Measurements from ENCODE around the gene MNAT1.
"Not testable (repeated sequence)": the region's sequence is repeated elsewhere in the genome, so short reads cannot be mapped to it uniquely, and the experiment has no call there.

Gene MNAT1

DNA sequence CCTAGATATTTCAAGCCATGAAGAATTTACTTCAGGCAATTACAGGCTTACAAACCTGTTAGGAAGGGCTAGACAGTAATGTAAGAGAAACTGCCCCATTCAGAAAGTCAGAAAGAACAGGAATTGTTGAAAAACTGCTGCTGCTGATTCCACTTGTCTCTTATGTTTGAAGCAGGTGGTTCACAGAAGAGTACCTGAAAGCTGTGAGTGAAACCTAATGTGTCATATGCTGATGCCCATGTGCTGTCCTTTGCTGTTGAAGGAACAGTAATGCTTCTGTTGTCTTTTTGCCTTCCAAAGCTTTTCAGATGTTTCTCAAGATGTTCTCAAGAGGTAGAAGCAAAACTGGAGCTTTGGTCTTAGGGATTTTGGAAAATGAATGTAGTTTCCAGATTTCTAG is 39.0 kb downstream of the MNAT1 start:
- no peak for TF ChIP-seq EZH2 (IDR thresholded peaks at IDR 0.05; ENCODE audit: borderline replicate concordance, low read depth, low read length, severe bottlenecking)
- TF ChIP-seq, protein P1, sequence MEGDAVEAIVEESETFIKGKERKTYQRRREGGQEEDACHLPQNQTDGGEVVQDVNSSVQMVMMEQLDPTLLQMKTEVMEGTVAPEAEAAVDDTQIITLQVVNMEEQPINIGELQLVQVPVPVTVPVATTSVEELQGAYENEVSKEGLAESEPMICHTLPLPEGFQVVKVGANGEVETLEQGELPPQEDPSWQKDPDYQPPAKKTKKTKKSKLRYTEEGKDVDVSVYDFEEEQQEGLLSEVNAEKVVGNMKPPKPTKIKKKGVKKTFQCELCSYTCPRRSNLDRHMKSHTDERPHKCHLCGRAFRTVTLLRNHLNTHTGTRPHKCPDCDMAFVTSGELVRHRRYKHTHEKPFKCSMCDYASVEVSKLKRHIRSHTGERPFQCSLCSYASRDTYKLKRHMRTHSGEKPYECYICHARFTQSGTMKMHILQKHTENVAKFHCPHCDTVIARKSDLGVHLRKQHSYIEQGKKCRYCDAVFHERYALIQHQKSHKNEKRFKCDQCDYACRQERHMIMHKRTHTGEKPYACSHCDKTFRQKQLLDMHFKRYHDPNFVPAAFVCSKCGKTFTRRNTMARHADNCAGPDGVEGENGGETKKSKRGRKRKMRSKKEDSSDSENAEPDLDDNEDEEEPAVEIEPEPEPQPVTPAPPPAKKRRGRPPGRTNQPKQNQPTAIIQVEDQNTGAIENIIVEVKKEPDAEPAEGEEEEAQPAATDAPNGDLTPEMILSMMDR (IDR thresholded peaks at IDR 0.05; ENCODE audit: borderline replicate concordance, extremely low read depth, low read length, poor library complexity, severe bottlenecking): no peak
- ATAC-seq (ENCODE audit: insufficient read depth, low read depth) (no peak), DNase-seq (no peak)
- Histone ChIP-seq H2AFZ (ENCODE audit: low read depth, low read length) (no peak overlapping the region), H3K9ac (ENCODE audit: low read depth, low read length) (no peak overlapping the region), H3K79me2 (ENCODE audit: insufficient read depth, low read length) (peaks cover 50% of the 10 kb centered on the region), H3K4me2 (ENCODE audit: insufficient read depth, low read length) (no peak overlapping the region), H4K20me1 (ENCODE audit: insufficient read depth, low read length) (peaks cover 21% of the 10 kb centered on the region; the same call in 1 of the 2 replicates), H3K27ac (ENCODE audit: low read length) (no peak overlapping the region), H3K9me3 (ENCODE audit: insufficient read depth, low read length, severe bottlenecking) (no peaks in the 10 kb centered on the region), H3K4me3 (ENCODE audit: low read depth in 1 of 2, low read length in 2 of 2) (no peak overlapping the region), H3K4me1 (ENCODE audit: insufficient read depth, low read length) (no peaks in the 10 kb centered on the region), H3K27me3 (ENCODE audit: insufficient read depth, low read length, poor library complexity) (no peaks in the 10 kb centered on the region), H3K36me3 (ENCODE audit: insufficient read depth, low read length) (no peaks in the 10 kb centered on the region)

DNA sequence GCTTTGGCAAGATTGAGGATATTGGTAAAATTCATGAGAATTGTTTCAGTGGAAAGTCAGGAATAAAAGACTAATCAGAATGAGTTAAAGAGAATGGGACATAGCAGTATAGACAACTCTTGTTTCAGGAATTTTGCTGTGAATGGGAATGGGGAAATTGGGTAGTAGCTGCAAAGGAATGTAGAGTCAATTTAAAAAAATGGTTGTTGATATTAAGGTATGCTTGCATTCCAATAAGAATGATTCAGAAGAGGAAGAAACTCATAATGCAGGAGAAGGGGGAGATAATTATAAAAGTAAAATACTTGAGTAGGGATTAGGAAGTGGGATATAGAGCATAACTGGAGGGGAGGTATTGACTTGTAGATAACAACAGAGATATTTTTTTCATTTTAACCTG is 40.7 kb downstream of the MNAT1 start:
- Histone ChIP-seq H3K4me2 (ENCODE audit: insufficient read depth, low read length) (no peak overlapping the region), H3K4me3 (ENCODE audit: low read depth in 1 of 2, low read length in 2 of 2) (no peak overlapping the region), H2AFZ (ENCODE audit: low read depth, low read length) (no peak overlapping the region), H3K9ac (ENCODE audit: low read depth, low read length) (no peak overlapping the region), H3K27ac (ENCODE audit: low read length) (no peak overlapping the region), H3K27me3 (ENCODE audit: insufficient read depth, low read length, poor library complexity) (no peaks in the 10 kb centered on the region), H4K20me1 (ENCODE audit: insufficient read depth, low read length) (peaks cover 30% of the 10 kb centered on the region; the same call in 1 of the 2 replicates), H3K36me3 (ENCODE audit: insufficient read depth, low read length) (no peaks in the 10 kb centered on the region), H3K79me2 (ENCODE audit: insufficient read depth, low read length) (peaks cover 44% of the 10 kb centered on the region), H3K4me1 (ENCODE audit: insufficient read depth, low read length) (no peaks in the 10 kb centered on the region), H3K9me3 (ENCODE audit: insufficient read depth, low read length, severe bottlenecking) (no peaks in the 10 kb centered on the region)
- DNase-seq (no peak), ATAC-seq (ENCODE audit: insufficient read depth, low read depth) (no peak)
- TF ChIP-seq EZH2 (IDR thresholded peaks at IDR 0.05; ENCODE audit: borderline replicate concordance, low read depth, low read length, severe bottlenecking): no peak
- TF ChIP-seq, protein P1 (IDR thresholded peaks at IDR 0.05; ENCODE audit: borderline replicate concordance, extremely low read depth, low read length, poor library complexity, severe bottlenecking): no peak

DNA sequence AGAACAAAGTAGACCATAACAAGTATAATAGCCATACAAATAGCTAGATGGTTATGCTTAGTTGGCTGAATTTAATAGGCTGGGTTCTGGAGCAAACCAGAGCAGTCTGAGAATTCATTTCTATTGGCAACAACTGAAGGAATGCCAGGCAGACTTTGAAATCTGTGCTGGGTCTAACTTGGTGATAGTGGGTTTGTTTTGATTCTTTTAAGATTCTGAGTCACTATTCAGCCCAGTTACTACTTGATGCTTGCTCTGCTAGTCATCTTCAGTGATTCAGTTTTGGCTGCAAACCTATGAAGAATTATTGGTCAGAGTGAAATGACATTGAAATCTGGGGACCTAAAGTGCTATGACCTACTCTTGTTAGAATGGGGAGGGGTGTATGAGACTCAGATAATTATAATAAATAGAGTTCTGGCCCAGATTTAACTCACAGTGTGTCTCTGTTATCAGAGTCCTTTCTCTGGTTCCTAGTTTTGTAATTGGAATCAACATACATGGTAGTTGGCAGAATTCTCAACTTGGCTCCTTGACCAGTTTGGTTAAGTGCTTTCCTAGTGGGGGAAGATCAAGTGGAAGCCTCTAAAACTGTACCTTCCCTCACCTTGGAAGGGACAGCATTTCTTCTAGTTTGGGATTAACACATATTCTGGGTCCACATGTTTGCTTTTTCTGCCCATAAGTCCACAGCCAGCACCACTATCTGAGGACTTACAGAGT is 43.5 kb downstream of the MNAT1 start:
- DNase-seq: no peak
- Histone ChIP-seq H3K27ac (ENCODE audit: low read length) (no peak overlapping the region), H4K20me1 (ENCODE audit: insufficient read depth, low read length) (peaks cover 36% of the 10 kb centered on the region; the same call in 1 of the 2 replicates), H3K4me1 (ENCODE audit: insufficient read depth, low read length) (no peaks in the 10 kb centered on the region), H3K9me3 (ENCODE audit: insufficient read depth, low read length, severe bottlenecking) (no peaks in the 10 kb centered on the region), H3K36me3 (ENCODE audit: insufficient read depth, low read length) (no peaks in the 10 kb centered on the region), H3K4me3 (ENCODE audit: low read depth in 1 of 2, low read length in 2 of 2) (no peak overlapping the region), H3K9ac (ENCODE audit: low read depth, low read length) (no peak overlapping the region), H3K27me3 (ENCODE audit: insufficient read depth, low read length, poor library complexity) (no peaks in the 10 kb centered on the region), H3K4me2 (ENCODE audit: insufficient read depth, low read length) (no peak overlapping the region), H2AFZ (ENCODE audit: low read depth, low read length) (no peak overlapping the region), H3K79me2 (ENCODE audit: insufficient read depth, low read length) (peaks cover 38% of the 10 kb centered on the region)
- ATAC-seq (ENCODE audit: insufficient read depth, low read depth): no peak
- TF ChIP-seq, protein P1 (IDR thresholded peaks at IDR 0.05; ENCODE audit: borderline replicate concordance, extremely low read depth, low read length, poor library complexity, severe bottlenecking): no peak
- no peak for TF ChIP-seq EZH2 (IDR thresholded peaks at IDR 0.05; ENCODE audit: borderline replicate concordance, low read depth, low read length, severe bottlenecking)

DNA sequence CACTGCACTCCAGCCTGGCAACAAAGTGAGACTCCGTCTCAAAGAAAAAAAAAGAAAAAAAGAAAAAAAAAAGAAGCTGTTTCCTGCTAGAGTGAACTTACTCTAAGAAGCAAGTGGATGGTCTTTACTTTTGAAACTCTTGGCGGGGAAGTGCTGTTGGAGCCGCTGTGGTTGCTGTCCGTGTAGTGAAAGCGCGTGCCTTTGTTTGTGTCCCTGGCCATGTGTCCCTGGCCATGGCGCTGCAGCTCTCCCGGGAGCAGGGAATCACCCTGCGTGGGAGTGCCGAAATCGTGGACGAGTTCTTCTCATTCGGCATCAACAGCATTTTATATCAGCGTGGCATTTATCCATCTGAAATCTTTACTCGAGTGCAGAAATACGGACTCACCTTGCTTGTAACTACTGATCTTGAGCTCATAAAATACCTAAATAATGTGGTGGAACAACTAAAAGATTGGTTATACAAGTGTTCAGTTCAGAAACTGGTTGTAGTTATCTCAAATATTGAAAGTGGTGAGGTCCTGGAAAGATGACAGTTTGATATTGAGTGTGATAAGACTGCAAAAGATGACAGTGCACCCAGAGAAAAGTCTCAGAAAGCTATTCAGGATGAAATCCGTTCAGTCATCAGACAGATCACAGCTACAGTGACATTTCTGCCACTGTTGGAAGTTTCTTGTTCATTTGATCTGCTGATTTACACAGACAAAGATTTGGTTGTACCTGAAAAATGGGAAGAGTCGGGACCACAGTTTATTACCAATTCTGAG is 45.4 kb downstream of the MNAT1 start:
- H3K9ac ChIP-seq (ENCODE audit: low read depth, low read length); H3K27me3 ChIP-seq (ENCODE audit: insufficient read depth, low read length, poor library complexity); H3K36me3 ChIP-seq (ENCODE audit: insufficient read depth, low read length); DNase-seq; H3K4me3 ChIP-seq (ENCODE audit: low read depth in 1 of 2, low read length in 2 of 2); H2AFZ ChIP-seq (ENCODE audit: low read depth, low read length); H3K9me3 ChIP-seq (ENCODE audit: insufficient read depth, low read length, severe bottlenecking); H3K4me1 ChIP-seq (ENCODE audit: insufficient read depth, low read length); H3K27ac ChIP-seq (ENCODE audit: low read length); H3K4me2 ChIP-seq (ENCODE audit: insufficient read depth, low read length): not testable (repeated sequence)
- H3K79me2 ChIP-seq (ENCODE audit: insufficient read depth, low read length): peaks cover 32% of the 10 kb centered on the region; the same call in 1 of the 2 replicates
- peaks cover 35% of the 10 kb centered on the region; the same call in 1 of the 2 replicates for H4K20me1 ChIP-seq (ENCODE audit: insufficient read depth, low read length)
- 0 out of 3 replicates have a peak, but pooled peaks have one; percentile 27 for ATAC-seq (ENCODE audit: insufficient read depth, low read depth)

DNA sequence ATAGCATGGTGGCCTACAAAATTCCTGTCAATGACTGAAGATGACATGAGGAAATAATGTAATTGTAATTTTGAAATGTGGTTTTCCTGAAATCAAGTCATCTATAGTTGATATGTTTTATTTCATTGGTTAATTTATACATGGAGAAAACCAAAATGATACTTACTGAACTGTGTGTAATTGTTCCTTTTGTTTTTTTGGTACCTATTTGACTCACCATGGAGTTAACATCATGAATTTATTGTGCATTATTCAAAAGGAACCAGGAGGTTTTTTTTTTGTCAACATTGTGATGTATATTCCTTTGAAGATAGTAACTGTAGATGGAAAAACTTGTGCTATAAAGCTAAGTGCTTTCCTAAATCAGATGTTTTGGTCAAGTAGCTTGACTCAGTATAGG is 46.0 kb downstream of the MNAT1 start:
- H3K4me1 ChIP-seq (ENCODE audit: insufficient read depth, low read length); ATAC-seq (ENCODE audit: insufficient read depth, low read depth); H3K4me2 ChIP-seq (ENCODE audit: insufficient read depth, low read length); H3K9me3 ChIP-seq (ENCODE audit: insufficient read depth, low read length, severe bottlenecking); H3K36me3 ChIP-seq (ENCODE audit: insufficient read depth, low read length); H3K9ac ChIP-seq (ENCODE audit: low read depth, low read length); H3K27ac ChIP-seq (ENCODE audit: low read length); H3K27me3 ChIP-seq (ENCODE audit: insufficient read depth, low read length, poor library complexity); H2AFZ ChIP-seq (ENCODE audit: low read depth, low read length); DNase-seq; H3K4me3 ChIP-seq (ENCODE audit: low read depth in 1 of 2, low read length in 2 of 2): not testable (repeated sequence)
- peaks cover 32% of the 10 kb centered on the region; the same call in 1 of the 2 replicates for H3K79me2 ChIP-seq (ENCODE audit: insufficient read depth, low read length)
- H4K20me1 ChIP-seq (ENCODE audit: insufficient read depth, low read length): peaks cover 35% of the 10 kb centered on the region; the same call in 1 of the 2 replicates
